G401.6 (cell line): ENCODE data around the gene GRXCR1.
A peak's percentile ranks its signal among the peaks of the same experiment; 100 is the strongest.

Experiments used
- FAIRE-seq: peaks from 2 replicates; lab custom pipeline; 2012; peaks lifted over from hg19 to GRCh38; lab: Jason Lieb, UNC

Gene GRXCR1

GRCh38 chr4:42892413-42892812, at the start of gene GRXCR1:
Gene GRXCR1, plus strand, starts transcription at chr4:42892713. Its CDS starts 554 bp downstream, at chr4:42893267.
- no peak for FAIRE-seq

DNA sequence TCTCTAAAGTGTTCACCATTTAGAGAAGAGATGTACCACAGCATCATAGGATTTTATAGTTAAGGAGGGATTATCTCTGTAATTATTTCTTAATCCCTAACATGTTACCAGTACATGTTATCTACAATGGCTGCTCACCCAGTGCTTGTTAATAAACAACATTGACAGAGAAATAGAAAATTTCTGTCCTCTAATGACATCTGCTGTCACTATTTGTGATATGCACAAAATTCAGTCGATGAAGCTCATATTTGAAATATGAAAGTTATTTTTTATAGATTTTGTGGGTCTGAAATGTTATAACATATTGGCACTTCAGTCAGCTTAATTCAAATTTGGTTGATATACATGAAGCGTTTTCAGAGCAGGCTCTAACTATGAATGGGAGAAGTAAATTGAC, 48.8 kb upstream of the GRXCR1 start:
- FAIRE-seq = no peak

- FAIRE-seq = no peak
Observed at GRCh38 chr4:42844422-42845070, 48.0 kb upstream of the GRXCR1 start.

DNA sequence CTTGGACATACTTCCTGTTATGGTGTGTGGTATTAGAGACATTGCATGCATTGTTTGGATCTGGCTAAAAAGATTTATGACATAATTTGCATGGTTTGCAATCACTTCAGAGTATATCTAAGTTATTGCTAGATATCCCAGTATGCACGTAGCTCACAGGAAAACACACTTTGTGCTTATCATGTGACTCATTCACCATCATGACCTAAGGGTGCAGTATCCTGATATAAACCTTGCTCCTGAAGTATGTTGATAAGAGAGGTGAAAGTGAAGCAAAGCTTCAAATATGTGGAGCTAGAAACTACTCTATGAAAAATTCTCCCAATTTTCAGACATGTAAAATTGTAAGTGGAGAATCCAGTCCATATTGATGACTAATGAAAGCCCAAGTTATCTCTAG, 46.9 kb upstream of the GRXCR1 start:
- FAIRE-seq = no peak

DNA sequence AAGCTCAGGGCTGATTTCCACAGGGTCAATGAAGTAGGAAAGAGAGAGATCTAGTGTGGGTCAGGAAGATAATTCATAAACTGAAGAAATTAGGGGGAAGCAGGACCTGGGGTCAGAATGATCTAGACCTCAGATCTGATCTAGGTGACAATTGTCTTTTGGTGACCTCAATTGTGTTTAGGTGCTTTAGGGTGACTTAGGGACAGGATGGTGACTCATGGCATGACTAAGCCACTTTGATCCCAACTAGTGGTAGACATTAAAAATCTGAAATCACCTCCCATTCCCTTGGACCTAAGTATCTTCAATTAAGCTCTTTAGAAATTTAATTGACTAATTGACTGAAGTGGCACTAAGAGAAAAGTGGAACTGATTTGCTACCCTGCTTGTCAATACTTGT, 36.7 kb upstream of the GRXCR1 start:
- FAIRE-seq = no peak

DNA sequence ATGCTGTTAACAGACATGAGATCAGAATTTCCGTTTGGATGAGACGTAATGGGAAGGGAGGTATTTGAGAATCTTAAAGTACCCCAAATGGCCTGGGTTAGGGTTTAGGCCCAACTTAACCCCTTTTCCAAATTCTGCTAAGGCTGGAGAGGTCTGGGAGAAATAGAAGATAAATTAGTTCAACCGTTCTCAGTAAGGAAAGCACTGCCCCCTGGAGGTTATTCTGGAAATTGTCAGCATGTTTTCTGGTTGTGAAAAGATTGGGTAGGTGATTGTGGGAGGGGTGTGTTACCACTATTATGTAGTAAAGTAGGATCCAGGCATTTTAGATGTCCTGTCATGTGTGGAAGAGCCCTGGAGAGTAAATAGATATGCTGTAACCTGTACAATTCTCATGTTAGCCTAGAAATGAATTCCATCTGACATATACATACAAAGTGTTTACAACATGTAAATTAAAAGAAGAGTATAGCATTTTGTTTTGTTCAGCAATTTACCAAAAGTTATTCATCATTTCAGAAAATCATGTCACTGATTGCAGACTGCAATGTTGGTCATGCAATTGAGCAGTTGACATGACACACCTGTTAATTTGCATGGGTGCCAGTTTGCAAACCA, 26.8 kb upstream of the GRXCR1 start:
- FAIRE-seq = peak; percentile 65

- FAIRE-seq = no peak
Observed at GRCh38 chr4:42871261-42871660, 21.3 kb upstream of the GRXCR1 start.

GRCh38 chr4:42871671-42872290, 20.7 kb upstream of the GRXCR1 start:
- FAIRE-seq = no peak

GRCh38 chr4:42878863-42879262, 13.7 kb upstream of the GRXCR1 start:
- no peak for FAIRE-seq

- FAIRE-seq = no peak
Observed at GRCh38 chr4:42881253-42881652, 11.3 kb upstream of the GRXCR1 start.

DNA sequence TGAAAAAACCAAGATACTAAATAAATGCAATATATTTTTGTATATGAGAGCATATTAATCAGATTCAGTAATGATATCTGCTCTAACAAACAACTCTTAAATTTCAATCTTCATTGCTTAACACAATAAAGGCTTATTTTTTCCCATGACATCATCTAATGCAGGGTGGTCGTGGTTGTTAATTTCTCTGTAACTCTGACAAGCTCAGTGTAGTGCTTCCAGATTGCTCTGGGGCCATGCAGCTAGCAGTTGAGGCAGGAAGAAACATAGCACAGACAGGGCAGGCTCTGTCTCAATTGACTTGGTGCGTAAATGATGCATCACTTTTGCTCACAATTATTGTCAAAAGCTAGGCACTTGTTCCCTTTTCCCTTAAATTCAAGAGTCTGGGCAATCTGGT, 869 bp upstream of the GRXCR1 start:
- no peak for FAIRE-seq

- no peak for FAIRE-seq
Observed at GRCh38 chr4:42895452-42895851, 2.9 kb downstream of the GRXCR1 start.

DNA sequence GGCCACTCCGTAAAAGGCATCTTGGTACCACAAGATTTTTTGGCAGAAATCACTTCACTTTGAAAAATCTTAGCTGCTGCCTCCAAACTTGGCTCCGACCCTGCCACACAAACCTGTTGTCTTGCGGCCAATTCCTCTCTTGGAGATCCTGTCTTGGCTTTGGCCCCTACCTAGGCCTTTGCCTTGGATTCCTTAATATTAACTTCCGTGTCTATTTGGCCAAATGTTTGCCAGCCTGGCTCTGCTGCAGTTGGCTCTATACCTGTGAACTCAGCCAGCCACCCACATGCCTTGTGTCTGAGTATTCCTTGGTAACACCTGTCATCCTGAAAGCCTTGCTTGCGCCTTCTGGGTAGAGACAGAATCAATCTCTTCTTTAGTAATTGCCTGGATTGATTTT, 12.5 kb downstream of the GRXCR1 start:
- no peak for FAIRE-seq

- no peak for FAIRE-seq
Observed at GRCh38 chr4:42905591-42905990, 13.1 kb downstream of the GRXCR1 start.

DNA sequence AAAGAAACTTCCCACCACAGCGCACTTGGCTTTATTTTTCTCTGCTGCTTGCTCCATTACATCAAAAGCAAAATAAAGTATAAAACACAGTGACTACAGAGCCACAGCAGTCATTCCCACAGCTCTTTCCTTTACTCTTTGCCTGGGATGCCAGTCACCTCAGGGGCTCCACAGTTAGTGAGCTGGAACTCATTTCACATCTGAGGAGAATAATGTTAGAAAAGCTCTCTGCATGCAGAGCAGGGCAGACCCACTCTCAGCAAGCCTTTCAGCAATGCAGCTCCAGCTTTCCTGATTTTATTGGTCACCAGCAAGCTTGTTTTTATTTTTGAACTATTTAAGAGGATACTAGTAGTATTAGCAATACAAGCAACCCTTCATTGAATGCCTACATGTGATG, 13.8 kb downstream of the GRXCR1 start:
- FAIRE-seq = no peak

DNA sequence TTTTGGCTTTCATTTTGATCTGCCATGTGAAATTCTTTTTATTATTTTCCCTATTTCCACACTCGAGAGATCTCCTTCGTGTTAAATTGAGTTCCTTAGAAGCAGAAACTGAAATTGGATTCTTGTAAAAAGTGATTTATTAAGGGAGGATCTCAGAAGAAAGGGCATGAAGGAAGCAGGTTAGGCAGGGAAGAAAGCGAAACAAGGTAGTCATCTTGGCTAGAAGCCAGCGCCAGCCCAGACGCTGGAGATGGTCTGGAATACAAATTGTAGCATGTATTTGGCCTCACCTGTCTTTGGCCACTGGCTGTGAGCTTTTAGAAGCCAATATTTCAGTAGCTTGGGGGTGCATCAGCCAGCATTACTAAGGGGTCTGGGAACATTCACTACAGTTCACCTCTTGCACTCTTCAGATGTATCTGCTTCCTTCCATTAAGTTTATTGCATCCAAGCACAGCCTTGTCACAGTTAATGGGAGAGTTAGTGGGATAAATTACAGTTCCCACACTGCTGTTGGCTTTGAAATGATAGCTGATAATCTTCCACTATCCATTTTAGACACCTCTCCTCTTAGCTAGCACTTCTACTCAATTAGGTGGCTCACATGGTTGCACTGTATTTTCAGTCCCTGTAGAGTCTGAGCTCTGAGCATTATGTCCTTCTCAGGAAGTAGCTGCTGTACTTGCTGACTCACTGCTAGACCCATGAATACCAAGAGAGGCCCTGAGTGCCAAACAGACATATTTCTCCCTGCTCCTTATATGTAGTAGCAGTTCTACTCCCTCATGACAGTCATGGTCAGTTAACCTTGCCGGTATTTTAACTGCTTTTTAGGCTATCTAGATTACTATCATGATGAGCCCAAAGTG, 14.6 kb downstream of the GRXCR1 start:
- FAIRE-seq = no peak

DNA sequence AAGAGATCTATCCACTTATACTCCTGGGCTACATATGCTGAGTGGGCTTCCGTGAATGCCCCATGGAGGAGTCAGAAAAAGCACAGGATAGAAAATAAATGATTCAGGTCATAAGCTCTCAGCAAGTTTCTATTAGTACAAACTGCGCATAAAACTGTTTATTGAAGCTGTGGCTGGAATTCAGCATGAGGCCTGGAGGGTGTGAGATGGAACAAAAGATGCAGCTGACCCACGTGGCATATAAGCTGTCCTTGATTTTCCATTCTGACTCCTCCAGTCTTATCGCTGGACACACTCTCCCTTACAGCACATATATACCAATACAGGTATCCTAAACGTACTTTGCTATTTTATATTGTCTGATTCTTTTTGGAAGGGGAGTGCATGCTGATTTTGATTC, 17.9 kb downstream of the GRXCR1 start:
- no peak for FAIRE-seq

DNA sequence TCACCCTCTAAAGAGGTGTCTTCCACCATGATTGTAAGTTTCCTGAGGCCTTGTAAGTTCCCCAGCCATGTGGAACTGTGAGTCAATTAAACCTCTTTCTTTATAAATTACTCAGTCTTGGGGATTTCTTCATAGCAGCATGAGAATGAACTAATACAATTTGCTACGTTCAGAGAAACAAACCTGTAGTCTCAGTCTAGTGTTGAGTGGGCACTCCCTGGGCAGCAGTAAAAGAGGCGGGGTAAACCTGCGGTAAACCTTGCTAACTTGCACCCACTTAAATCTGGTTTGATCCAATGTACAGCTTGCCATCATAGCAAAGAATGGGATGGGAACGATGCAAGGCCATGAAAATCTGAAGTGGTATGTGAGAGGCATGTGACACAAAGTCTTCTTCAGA, 22.4 kb downstream of the GRXCR1 start:
- FAIRE-seq = no peak

DNA sequence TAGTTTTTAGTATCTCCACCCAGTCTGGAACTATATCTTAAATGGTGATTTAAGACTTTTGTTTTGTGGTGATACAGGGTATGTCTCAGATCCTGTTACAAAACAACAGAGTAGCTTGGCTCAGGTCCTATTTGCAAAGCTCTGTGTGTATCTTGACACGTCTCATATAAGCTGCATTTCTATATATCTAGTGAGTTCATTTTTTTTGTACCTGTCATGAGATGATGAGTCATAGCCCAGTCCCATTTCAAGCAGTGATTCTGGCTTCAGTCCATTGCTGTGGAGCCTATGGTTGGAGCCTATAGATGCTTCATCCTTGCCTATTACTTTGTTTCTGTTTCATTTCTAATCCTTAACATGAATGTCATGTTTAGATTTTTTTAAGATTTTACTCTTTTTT, 23.0 kb downstream of the GRXCR1 start:
- FAIRE-seq = no peak

GRCh38 chr4:42917296-42917695, 24.8 kb downstream of the GRXCR1 start:
- no peak for FAIRE-seq

DNA sequence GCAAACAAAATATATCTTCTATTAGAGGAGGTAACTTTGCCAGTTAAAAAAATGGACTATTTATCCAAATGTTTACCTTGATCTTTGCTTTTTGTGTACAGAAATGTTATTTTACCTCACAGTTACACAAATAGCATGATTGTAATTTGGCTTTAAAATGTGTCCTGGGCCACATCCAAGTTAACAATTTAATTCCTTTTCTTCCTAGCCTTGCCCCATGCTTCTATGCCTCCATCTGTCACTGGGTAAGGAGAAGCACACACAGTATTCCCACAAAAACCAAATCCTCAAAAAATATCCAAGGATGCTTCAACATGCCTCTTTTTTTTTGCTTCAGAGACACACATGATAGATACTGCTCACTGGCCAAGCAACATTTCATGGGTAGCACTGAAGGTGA, 30.9 kb downstream of the GRXCR1 start:
- no peak for FAIRE-seq

DNA sequence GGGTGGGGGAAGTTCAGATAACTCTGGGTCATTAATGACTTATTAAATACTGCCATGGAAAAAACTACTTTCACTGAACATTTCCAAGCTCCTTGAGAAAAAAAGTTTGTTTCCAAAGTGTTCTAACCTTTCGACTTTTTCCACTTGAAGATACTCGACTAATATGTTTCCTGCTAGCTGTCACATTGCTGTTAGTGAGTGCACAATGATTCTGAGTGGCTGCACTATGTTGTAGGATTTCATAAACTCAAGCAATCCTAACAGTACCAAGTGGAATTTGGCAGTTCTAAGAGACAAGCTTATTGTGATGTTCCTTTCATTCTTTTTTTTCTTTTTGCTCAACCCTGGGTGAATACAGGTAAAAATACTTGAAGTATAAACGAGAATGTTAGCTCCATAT, 33.4 kb downstream of the GRXCR1 start:
- no peak for FAIRE-seq

GRCh38 chr4:42927946-42928345, 35.4 kb downstream of the GRXCR1 start:
- FAIRE-seq = no peak
